ENCODE measurements around the gene B4GALT3.

GRCh38 chr1:161197560-161198193, 20.4 kb upstream of the B4GALT3 start:
- TF ChIP-seq, protein P1, sequence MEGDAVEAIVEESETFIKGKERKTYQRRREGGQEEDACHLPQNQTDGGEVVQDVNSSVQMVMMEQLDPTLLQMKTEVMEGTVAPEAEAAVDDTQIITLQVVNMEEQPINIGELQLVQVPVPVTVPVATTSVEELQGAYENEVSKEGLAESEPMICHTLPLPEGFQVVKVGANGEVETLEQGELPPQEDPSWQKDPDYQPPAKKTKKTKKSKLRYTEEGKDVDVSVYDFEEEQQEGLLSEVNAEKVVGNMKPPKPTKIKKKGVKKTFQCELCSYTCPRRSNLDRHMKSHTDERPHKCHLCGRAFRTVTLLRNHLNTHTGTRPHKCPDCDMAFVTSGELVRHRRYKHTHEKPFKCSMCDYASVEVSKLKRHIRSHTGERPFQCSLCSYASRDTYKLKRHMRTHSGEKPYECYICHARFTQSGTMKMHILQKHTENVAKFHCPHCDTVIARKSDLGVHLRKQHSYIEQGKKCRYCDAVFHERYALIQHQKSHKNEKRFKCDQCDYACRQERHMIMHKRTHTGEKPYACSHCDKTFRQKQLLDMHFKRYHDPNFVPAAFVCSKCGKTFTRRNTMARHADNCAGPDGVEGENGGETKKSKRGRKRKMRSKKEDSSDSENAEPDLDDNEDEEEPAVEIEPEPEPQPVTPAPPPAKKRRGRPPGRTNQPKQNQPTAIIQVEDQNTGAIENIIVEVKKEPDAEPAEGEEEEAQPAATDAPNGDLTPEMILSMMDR (IDR thresholded peaks at IDR 0.05): no peak
- TF ChIP-seq POLR2A (IDR thresholded peaks at IDR 0.05): no peak

Data from heart left ventricle (tissue), 13 donors.